HL-60 (cell line): ENCODE data around the gene USP17L26.
"Not testable (repeated sequence)": the region's sequence is repeated elsewhere in the genome, so short reads cannot be mapped to it uniquely, and the experiment has no call there.

Experiments used
- GABPA ChIP-seq: IDR thresholded peaks from 2 replicates; pipeline ENCODE4 v1.6.1; 2012; ENCODE audit warnings: low read depth
- POLR2AphosphoS5 ChIP-seq: IDR thresholded peaks from 2 replicates; pipeline ENCODE4 v1.6.1; 2012; ENCODE audit warnings: low read depth
- REST ChIP-seq: IDR thresholded peaks from 2 replicates; pipeline ENCODE4 v1.6.1; 2012; ENCODE audit warnings: low read depth; ENCODE audit not compliant: insufficient replicate concordance
- SPI1 ChIP-seq: IDR thresholded peaks from 2 replicates; pipeline ENCODE4 v1.6.1; 2012; ENCODE audit warnings: low read depth, mild to moderate bottlenecking, borderline replicate concordance
- TF ChIP-seq, protein P1 (sequence below): IDR thresholded peaks from one replicate; pipeline ENCODE4 v1.5.1; 2011; ENCODE audit warnings: low read length, control low read depth, inconsistent platforms; ENCODE audit not compliant: insufficient read depth

DNA sequence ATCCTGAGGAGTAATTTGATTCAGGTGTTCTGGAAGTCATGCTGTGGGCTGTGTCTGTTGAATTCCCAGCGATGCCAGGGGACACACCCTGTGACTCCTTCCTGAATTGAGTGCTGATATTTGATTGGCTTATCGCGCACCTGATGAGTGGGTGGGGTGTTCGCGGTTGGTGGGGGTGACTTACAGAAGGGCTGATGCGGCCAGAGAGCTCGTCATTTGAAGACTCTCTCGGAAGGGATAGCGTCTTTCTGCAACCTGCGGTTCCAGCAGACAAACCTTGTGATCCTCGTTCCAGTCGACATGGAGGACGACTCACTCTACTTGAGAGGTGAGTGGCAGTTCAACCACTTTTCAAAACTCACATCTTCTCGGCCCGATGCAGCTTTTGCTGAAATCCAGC is 18.9 kb downstream of the USP17L26 start, which contains the start of gene USP17L29:
- TF ChIP-seq, protein P1, sequence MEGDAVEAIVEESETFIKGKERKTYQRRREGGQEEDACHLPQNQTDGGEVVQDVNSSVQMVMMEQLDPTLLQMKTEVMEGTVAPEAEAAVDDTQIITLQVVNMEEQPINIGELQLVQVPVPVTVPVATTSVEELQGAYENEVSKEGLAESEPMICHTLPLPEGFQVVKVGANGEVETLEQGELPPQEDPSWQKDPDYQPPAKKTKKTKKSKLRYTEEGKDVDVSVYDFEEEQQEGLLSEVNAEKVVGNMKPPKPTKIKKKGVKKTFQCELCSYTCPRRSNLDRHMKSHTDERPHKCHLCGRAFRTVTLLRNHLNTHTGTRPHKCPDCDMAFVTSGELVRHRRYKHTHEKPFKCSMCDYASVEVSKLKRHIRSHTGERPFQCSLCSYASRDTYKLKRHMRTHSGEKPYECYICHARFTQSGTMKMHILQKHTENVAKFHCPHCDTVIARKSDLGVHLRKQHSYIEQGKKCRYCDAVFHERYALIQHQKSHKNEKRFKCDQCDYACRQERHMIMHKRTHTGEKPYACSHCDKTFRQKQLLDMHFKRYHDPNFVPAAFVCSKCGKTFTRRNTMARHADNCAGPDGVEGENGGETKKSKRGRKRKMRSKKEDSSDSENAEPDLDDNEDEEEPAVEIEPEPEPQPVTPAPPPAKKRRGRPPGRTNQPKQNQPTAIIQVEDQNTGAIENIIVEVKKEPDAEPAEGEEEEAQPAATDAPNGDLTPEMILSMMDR = not testable (repeated sequence)
- not testable (repeated sequence) for TF ChIP-seq GABPA, POLR2AphosphoS5, SPI1, REST
